Endothelial cell of umbilical vein (primary cell): Measurements from ENCODE around the gene CROCC2.

Experiments
- CTCF ChIP-seq, 2 donors: IDR thresholded peaks; 1 replicate in 1 of 2; 2 replicates in 1 of 2; pipeline ENCODE4 v1.5.1; 2011; ENCODE audit warnings: low read length in 2 of 2, mild to moderate bottlenecking in 2 of 2, moderate library complexity in 2 of 2, control low read depth in 1 of 2, inconsistent platforms in 1 of 2, low read depth in 1 of 2; ENCODE audit not compliant: insufficient read depth in 1 of 2; ENCODE audit errors: extremely low read depth in 1 of 2
- EZH2 ChIP-seq: IDR thresholded peaks from 2 replicates; pipeline ENCODE4 v1.6.1; 2012; ENCODE audit warnings: borderline replicate concordance, low read depth, mild to moderate bottlenecking, moderate library complexity, low read length, inconsistent platforms; ENCODE audit not compliant: severe bottlenecking
- MAX ChIP-seq: IDR thresholded peaks from 2 replicates; pipeline ENCODE4 v1.6.1; 2011; ENCODE audit not compliant: insufficient read depth, insufficient read length
- MYC ChIP-seq: IDR thresholded peaks from one replicate; pipeline ENCODE4 v1.6.1; 2011; ENCODE audit warnings: mild to moderate bottlenecking, low read depth, low read length
- POLR2A ChIP-seq: IDR thresholded peaks from 2 replicates; pipeline ENCODE4 v1.6.1; 2012; ENCODE audit warnings: low read depth, mild to moderate bottlenecking, control low read depth, low read length
- POLR2AphosphoS5 ChIP-seq: IDR thresholded peaks from 2 replicates; pipeline ENCODE4 v1.6.1; 2012; ENCODE audit warnings: low read depth, mild to moderate bottlenecking, control low read depth, low read length, moderate library complexity; ENCODE audit not compliant: insufficient read depth

GRCh38 chr2:240861547-240861946 is 44.6 kb upstream of the CROCC2 start:
- TF ChIP-seq EZH2 (no peak), MYC (no peak), POLR2A (no peak), CTCF (IDR thresholded peaks at IDR 0.05; ENCODE audit: extremely low read depth in 1 of 2, insufficient read depth in 1 of 2, low read depth in 1 of 2, low read length in 2 of 2) (no peak), POLR2AphosphoS5 (no peak), MAX (no peak)
